ENCODE results near the gene ZNF503.
"Not testable (repeated sequence)": the region's sequence is repeated elsewhere in the genome, so short reads cannot be mapped to it uniquely, and the experiment has no call there.

Gene ZNF503

DNA sequence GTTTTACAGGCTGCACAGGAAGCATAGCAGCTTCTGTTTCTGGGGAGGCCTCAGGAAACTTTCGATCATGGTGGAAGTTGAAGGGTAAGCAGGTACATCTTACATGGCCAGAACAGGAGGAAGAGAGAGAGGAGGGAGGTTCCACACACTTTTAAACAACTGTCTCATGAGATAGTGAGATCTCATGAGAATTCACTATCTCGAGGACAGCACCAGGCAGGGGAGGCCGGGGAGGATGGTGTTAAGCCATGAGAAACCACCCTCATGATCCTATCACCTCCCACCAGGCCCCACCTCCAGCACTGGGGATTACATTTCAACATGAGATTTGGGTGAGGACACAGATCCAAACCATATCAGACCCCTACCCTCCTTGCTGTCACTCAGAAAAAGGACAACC is 23.7 kb downstream of the ZNF503 start:
- no peak overlapping the region for H3K27ac ChIP-seq
- TF ChIP-seq CTCF (conservative IDR thresholded peaks at IDR 0.05) (no peak), ZFX (IDR thresholded peaks at IDR 0.05) (no peak)

GRCh38 chr10:75375838-75376237 is 25.7 kb downstream of the ZNF503 start:
- no peak for TF ChIP-seq ZFX (IDR thresholded peaks at IDR 0.05)
- TF ChIP-seq CTCF (conservative IDR thresholded peaks at IDR 0.05) = no peak
- no peak overlapping the region for H3K27ac ChIP-seq

DNA sequence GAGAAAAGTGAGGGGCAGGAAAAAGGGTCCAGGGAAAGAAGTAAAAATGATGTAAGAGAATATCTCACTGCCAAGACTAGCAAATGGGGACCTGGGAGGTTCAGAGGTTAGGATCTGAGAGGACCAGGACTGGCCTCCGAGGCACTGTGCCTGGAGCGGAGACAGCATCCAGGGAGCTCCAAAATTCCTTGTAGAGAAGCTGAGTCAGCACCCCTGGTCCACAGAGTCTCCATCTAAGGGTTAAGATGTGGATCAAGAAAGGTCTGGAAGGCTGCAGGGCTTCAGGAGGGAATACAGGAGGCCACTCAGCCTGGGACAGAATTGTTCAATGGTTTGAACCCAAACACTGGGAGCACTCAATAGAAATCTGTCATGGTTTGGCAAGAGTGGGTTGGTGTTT is 30.6 kb downstream of the ZNF503 start:
- no peak overlapping the region for H3K27ac ChIP-seq
- TF ChIP-seq ZFX (IDR thresholded peaks at IDR 0.05) (no peak), CTCF (conservative IDR thresholded peaks at IDR 0.05) (no peak)

GRCh38 chr10:75369838-75370237 is 31.7 kb downstream of the ZNF503 start:
- not testable (repeated sequence) for H3K27ac ChIP-seq

DNA sequence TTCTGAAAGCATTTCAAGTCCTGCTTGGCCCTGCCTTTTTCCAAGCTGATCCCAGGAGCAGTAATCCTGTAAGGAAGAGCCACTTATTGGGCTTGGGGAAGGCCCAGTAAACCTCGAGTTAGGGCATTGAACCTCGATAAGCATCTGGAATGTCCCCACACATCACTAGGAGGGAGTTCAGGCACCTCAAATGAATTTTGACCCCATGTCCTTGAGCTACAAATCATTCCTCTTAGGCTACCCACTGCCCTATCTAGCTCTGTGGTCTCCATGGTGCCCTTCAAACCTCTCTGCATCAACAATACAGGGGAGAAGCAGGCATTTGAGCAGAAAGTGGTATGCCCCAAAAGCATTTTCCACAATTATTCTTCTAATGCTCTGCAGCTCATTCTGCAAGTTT is 33.7 kb downstream of the ZNF503 start:
- no peak overlapping the region for H3K27ac ChIP-seq
- TF ChIP-seq CTCF (conservative IDR thresholded peaks at IDR 0.05) (no peak), ZFX (IDR thresholded peaks at IDR 0.05) (no peak)

DNA sequence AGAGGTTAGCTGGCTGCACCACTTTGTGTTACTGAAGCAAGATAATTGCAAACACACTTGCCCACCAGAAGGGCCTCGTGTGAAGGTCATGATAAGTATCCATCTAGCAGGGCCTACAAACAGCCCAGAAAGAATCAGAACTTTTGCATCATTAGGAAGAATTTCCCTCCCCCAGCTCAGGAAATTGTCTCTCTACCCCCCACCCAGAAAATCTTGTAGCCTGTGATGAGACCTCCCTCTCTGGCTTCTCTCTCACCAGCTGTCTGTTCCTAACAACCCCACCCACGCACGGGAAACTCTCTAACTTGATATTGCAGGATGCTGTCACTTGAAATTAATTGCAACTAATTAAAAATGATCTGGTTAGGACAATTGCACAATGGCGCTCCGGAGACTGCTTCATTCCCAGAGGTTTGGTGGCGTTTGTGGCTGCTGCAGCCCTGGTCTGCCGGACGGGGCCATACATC is 34.5 kb downstream of the ZNF503 start:
- TF ChIP-seq ZFX (IDR thresholded peaks at IDR 0.05) (no peak), CTCF (conservative IDR thresholded peaks at IDR 0.05) (no peak)
- no peak overlapping the region for H3K27ac ChIP-seq

- no peak overlapping the region for H3K27ac ChIP-seq
- TF ChIP-seq CTCF (conservative IDR thresholded peaks at IDR 0.05) (no peak), ZFX (IDR thresholded peaks at IDR 0.05) (no peak)
Observed at GRCh38 chr10:75363431-75363830, 38.1 kb downstream of the ZNF503 start.

DNA sequence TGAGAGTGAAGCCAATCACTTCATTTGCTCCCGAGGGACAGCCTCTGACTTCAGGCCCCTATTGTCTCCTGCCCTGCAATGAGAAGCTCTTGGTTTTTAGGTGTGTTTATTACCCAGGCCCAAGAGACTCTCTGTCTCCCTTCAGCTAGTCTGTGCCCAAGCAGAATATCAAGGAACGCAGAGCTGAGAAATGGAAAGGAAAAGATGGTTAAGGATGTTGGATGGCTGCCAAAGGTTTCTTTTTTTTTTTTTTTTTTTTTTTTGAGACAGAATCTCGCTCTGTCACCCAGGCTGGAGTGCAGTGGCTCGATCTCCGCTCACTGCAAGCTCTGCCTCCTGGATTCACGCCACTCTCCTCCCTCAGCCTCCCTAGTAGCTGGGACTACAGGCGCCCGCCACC is 41.7 kb downstream of the ZNF503 start:
- H3K27ac ChIP-seq = not testable (repeated sequence)

Data from C4-2B (cell line).